SK-N-SH treated with all-trans-retinoic acid at 6 μM for 48 hours (cell line): Measurements from ENCODE around the gene HARS1.

Experiments
- ATAC-seq: fragments of 200-7000 bp; cut with Tn5 transposase; 3 replicates; pipeline ENCODE4 v1.9.1; 2020; ENCODE audit warnings: mild to moderate bottlenecking, moderate library complexity
- BACH2 ChIP-seq: fragments of 250-450 bp; sonication (Bioruptor Pico); IDR thresholded peaks from 2 replicates; pipeline ENCODE4 v1.9.0; 2021; ENCODE audit warnings: mild to moderate bottlenecking, borderline replicate concordance
- CREB5 ChIP-seq: fragments of 250-450 bp; sonication (Bioruptor Pico); IDR thresholded peaks from 2 replicates; pipeline ENCODE4 v1.5.1; 2020; ENCODE audit warnings: low read depth, mild to moderate bottlenecking, moderate library complexity
- CSDC2 ChIP-seq: fragments of 250-450 bp; sonication (Bioruptor Pico); IDR thresholded peaks from 2 replicates; pipeline ENCODE4 v1.5.0; 2020; ENCODE audit warnings: mild to moderate bottlenecking, moderate library complexity
- CSRNP3 ChIP-seq: fragments of 250-450 bp; sonication (Bioruptor Pico); IDR thresholded peaks from 2 replicates; pipeline ENCODE4 v1.5.1; 2021; ENCODE audit warnings: mild to moderate bottlenecking, moderate library complexity
- GLIS3 ChIP-seq: fragments of 250-450 bp; sonication (Bioruptor Pico); IDR thresholded peaks from 2 replicates; pipeline ENCODE4 v1.5.0; 2020; ENCODE audit warnings: mild to moderate bottlenecking, moderate library complexity
- ISL1 ChIP-seq: fragments of 250-450 bp; sonication (Bioruptor Pico); IDR thresholded peaks from 2 replicates; pipeline ENCODE4 v2.1.2; 2022; ENCODE audit warnings: mild to moderate bottlenecking, moderate library complexity
- OSR1 ChIP-seq: fragments of 250-450 bp; sonication (Bioruptor Pico); IDR thresholded peaks from 2 replicates; pipeline ENCODE4 v1.8.0; 2022; ENCODE audit warnings: moderate library complexity, mild to moderate bottlenecking, inconsistent platforms
- PATZ1 ChIP-seq: fragments of 250-450 bp; sonication (Bioruptor Pico); IDR thresholded peaks from 2 replicates; pipeline ENCODE4 v1.8.0; 2020; ENCODE audit warnings: mild to moderate bottlenecking, moderate library complexity, borderline replicate concordance
- PPARA ChIP-seq: fragments of 250-450 bp; sonication (Bioruptor Pico); IDR thresholded peaks from 2 replicates; pipeline ENCODE4 v1.5.0; 2020; ENCODE audit warnings: mild to moderate bottlenecking, borderline replicate concordance
- RARB ChIP-seq: fragments of 250-450 bp; sonication (Bioruptor Pico); IDR thresholded peaks from 2 replicates; pipeline ENCODE4 v1.8.0; 2021; ENCODE audit warnings: mild to moderate bottlenecking, moderate library complexity
- TCF4 ChIP-seq: fragments of 250-450 bp; sonication (Bioruptor Pico); IDR thresholded peaks from 2 replicates; pipeline ENCODE4 v1.8.0; 2021; ENCODE audit warnings: mild to moderate bottlenecking, moderate library complexity, borderline replicate concordance
- TOX ChIP-seq: fragments of 250-450 bp; sonication (Bioruptor Pico); IDR thresholded peaks from 2 replicates; pipeline ENCODE4 v1.8.0; 2021; ENCODE audit warnings: mild to moderate bottlenecking, moderate library complexity, borderline replicate concordance
- ZC3H10 ChIP-seq: fragments of 250-450 bp; sonication (Bioruptor Pico); IDR thresholded peaks from 2 replicates; pipeline ENCODE4 v1.5.1; 2021; ENCODE audit warnings: mild to moderate bottlenecking, moderate library complexity
- ZFP3 ChIP-seq: fragments of 250-450 bp; sonication (Bioruptor Pico); IDR thresholded peaks from 2 replicates; pipeline ENCODE4 v1.5.0; 2020; ENCODE audit warnings: mild to moderate bottlenecking, moderate library complexity
- ZFP30 ChIP-seq: fragments of 450-650 bp; formaldehyde crosslinking; IDR thresholded peaks from 2 replicates; pipeline ENCODE4 v1.5.0; 2022; ENCODE audit warnings: mild to moderate bottlenecking, moderate library complexity
- ZNF70 ChIP-seq: fragments of 450-650 bp; formaldehyde crosslinking; IDR thresholded peaks from 2 replicates; pipeline ENCODE4 v1.5.0; 2020; ENCODE audit warnings: mild to moderate bottlenecking, moderate library complexity
- TF ChIP-seq, protein P1 (sequence below): fragments of 250-450 bp; sonication (Bioruptor Pico); IDR thresholded peaks from 2 replicates; pipeline ENCODE4 v1.8.0; 2021; ENCODE audit warnings: low read depth, mild to moderate bottlenecking, moderate library complexity, borderline replicate concordance
- TF ChIP-seq, protein P2 (sequence below): fragments of 250-450 bp; sonication (Bioruptor Pico); IDR thresholded peaks from 2 replicates; pipeline ENCODE4 v1.5.0; 2020; ENCODE audit warnings: mild to moderate bottlenecking, moderate library complexity

HARS1 gene

GRCh38 chr5:140632366-140633020 is 58.7 kb downstream of the HARS1 start:
- TF ChIP-seq RARB (CRISPR knock-in tag) = no peak
- no peak for TF ChIP-seq TOX (CRISPR knock-in tag)
- no peak for TF ChIP-seq CSRNP3
- ATAC-seq = no peak

GRCh38 chr5:140631831-140632365 is 59.3 kb downstream of the HARS1 start:
- no peak for ATAC-seq

DNA sequence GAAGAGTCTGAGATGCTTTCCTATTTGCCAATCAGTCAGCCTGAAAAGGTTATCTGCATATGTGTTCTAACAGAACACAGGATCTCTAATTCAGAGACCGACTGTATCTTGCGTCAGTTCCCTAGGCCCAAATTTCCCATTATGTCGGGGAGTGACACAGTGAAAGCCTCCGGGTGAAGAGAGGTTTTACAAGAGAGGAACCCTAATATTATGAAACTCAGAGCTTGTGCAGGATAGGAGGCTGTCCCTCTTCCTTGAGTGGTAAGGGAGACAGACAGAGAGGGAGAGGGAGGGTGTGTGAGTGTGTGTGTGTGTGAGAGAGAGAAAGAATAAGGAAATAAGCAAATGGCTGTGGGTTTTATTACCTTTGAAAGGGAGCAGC is 60.1 kb downstream of the HARS1 start:
- ATAC-seq = no peak

More at GRCh38 chr5:140631831-140632365, 59.3 kb downstream of the HARS1 start:
- TF ChIP-seq BACH2 (CRISPR knock-in tag) (no peak), CSDC2 (no peak), RARB (CRISPR knock-in tag) (no peak), TCF4 (CRISPR knock-in tag) (no peak)

More for the DNA sequence above, 60.1 kb downstream of the HARS1 start:
- TF ChIP-seq ZFP3 (CRISPR knock-in tag) = no peak
- TF ChIP-seq CSRNP3 = no peak
- no peak for TF ChIP-seq BACH2 (CRISPR knock-in tag)
- TF ChIP-seq, protein P1, sequence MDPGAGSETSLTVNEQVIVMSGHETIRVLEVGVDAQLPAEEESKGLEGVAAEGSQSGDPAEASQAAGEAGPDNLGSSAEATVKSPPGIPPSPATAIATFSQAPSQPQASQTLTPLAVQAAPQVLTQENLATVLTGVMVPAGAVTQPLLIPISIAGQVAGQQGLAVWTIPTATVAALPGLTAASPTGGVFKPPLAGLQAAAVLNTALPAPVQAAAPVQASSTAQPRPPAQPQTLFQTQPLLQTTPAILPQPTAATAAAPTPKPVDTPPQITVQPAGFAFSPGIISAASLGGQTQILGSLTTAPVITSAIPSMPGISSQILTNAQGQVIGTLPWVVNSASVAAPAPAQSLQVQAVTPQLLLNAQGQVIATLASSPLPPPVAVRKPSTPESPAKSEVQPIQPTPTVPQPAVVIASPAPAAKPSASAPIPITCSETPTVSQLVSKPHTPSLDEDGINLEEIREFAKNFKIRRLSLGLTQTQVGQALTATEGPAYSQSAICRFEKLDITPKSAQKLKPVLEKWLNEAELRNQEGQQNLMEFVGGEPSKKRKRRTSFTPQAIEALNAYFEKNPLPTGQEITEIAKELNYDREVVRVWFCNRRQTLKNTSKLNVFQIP (CRISPR knock-in tag) = no peak
- no peak for TF ChIP-seq TOX (CRISPR knock-in tag)
- no peak for TF ChIP-seq ZNF70 (CRISPR knock-in tag)
- TF ChIP-seq PATZ1 (CRISPR knock-in tag) = no peak
- no peak for TF ChIP-seq PPARA (CRISPR knock-in tag)
- TF ChIP-seq ZC3H10 (CRISPR knock-in tag) = no peak
- no peak for TF ChIP-seq CREB5 (CRISPR knock-in tag)
- TF ChIP-seq, protein P2, sequence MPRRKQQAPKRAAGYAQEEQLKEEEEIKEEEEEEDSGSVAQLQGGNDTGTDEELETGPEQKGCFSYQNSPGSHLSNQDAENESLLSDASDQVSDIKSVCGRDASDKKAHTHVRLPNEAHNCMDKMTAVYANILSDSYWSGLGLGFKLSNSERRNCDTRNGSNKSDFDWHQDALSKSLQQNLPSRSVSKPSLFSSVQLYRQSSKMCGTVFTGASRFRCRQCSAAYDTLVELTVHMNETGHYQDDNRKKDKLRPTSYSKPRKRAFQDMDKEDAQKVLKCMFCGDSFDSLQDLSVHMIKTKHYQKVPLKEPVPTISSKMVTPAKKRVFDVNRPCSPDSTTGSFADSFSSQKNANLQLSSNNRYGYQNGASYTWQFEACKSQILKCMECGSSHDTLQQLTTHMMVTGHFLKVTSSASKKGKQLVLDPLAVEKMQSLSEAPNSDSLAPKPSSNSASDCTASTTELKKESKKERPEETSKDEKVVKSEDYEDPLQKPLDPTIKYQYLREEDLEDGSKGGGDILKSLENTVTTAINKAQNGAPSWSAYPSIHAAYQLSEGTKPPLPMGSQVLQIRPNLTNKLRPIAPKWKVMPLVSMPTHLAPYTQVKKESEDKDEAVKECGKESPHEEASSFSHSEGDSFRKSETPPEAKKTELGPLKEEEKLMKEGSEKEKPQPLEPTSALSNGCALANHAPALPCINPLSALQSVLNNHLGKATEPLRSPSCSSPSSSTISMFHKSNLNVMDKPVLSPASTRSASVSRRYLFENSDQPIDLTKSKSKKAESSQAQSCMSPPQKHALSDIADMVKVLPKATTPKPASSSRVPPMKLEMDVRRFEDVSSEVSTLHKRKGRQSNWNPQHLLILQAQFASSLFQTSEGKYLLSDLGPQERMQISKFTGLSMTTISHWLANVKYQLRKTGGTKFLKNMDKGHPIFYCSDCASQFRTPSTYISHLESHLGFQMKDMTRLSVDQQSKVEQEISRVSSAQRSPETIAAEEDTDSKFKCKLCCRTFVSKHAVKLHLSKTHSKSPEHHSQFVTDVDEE (CRISPR knock-in tag) = no peak
- no peak for TF ChIP-seq ZFP30 (CRISPR knock-in tag)
- TF ChIP-seq GLIS3 (CRISPR knock-in tag) = no peak
- no peak for TF ChIP-seq OSR1 (CRISPR knock-in tag)
- no peak for TF ChIP-seq ISL1 (CRISPR knock-in tag)
